CD4-positive, alpha-beta T cell (primary cell): ENCODE results near the gene SH3RF3. TPM values are rescaled to one million over a fixed set of nuclear protein-coding genes. Genes with fewer than 3 reads are reported as not detected.

Experiments used
- ATAC-seq: fragments of 200-7000 bp; cut with Tn5 transposase; one replicate; pipeline ENCODE4 v1.10.0; 2022; ENCODE audit warnings: mild to moderate bottlenecking; ENCODE audit not compliant: poor library complexity
- CTCF ChIA-PET: fragments of 350-600 bp; sonication (Branson Sonifier 250); formaldehyde crosslinking; loops from one replicate; lab custom pipeline; 2021; ENCODE audit warnings: antibody characterized with exemption, inconsistent platforms; lab: Charles Lee
- POLR2A ChIA-PET: fragments of 350-600 bp; sonication (Branson Sonifier 250); formaldehyde crosslinking; loops from one replicate; lab custom pipeline; 2021; ENCODE audit warnings: antibody characterized with exemption, inconsistent platforms; lab: Charles Lee
- DNase-seq, 14 experiments: peaks; one replicate each; pipeline ENCODE4 v3.0.0-alpha.2; 2013 to 2020; ENCODE audit warnings: mixed read lengths in 2 of 14
- H3K27ac ChIP-seq, 2 donors: one replicate each; pipeline versions ENCODE4 v1.5.1 to v1.7.0; 2013; ENCODE audit warnings: low read length in 2 of 2, low read depth in 1 of 2, mild to moderate bottlenecking in 1 of 2
- H3K27me3 ChIP-seq, 2 experiments: 1 replicate in 1 of 2; 2 replicates in 1 of 2; pipeline versions ENCODE4 v1.6.1 to v1.7.0; 2013; ENCODE audit warnings: low read length in 2 of 2, control low read depth in 1 of 2, mild to moderate bottlenecking in 1 of 2, moderate library complexity in 1 of 2; ENCODE audit not compliant: insufficient read depth in 2 of 2, control insufficient read depth in 1 of 2
- H3K36me3 ChIP-seq: one replicate; pipeline ENCODE4 v1.6.1; 2013; ENCODE audit warnings: low read length, control low read depth; ENCODE audit not compliant: insufficient read depth
- H3K4me1 ChIP-seq: one replicate; pipeline ENCODE4 v1.6.1; 2013; ENCODE audit warnings: low read length, control low read depth; ENCODE audit not compliant: insufficient read depth
- H3K4me3 ChIP-seq: one replicate; pipeline ENCODE4 v1.5.1; 2013; ENCODE audit warnings: mild to moderate bottlenecking, low read length, moderate library complexity
- H3K9me3 ChIP-seq, 2 experiments: 1 replicate in 1 of 2; 2 replicates in 1 of 2; pipeline versions ENCODE4 v1.6.1 to v1.7.0; 2013; ENCODE audit warnings: low read length in 2 of 2, mild to moderate bottlenecking in 2 of 2, control low read depth in 1 of 2, moderate library complexity in 1 of 2; ENCODE audit not compliant: control insufficient read depth in 1 of 2, insufficient read depth in 1 of 2
- H3K27ac Mint-ChIP-seq: one replicate; pipeline ENCODE4 v1.8.0; 2020; ENCODE audit warnings: mixed read lengths
- H3K27me3 Mint-ChIP-seq: one replicate; pipeline ENCODE4 v1.8.0; 2021; ENCODE audit warnings: mixed read lengths
- H3K36me3 Mint-ChIP-seq: one replicate; pipeline ENCODE4 v1.8.0; 2021; ENCODE audit warnings: low read depth, mixed read lengths
- H3K4me1 Mint-ChIP-seq: one replicate; pipeline ENCODE4 v1.8.0; 2021; ENCODE audit warnings: low read depth, mixed read lengths
- H3K4me3 Mint-ChIP-seq: one replicate; pipeline ENCODE4 v1.8.0; 2020; ENCODE audit warnings: mild to moderate bottlenecking, mixed read lengths
- H3K9me3 Mint-ChIP-seq: one replicate; pipeline ENCODE4 v1.8.0; 2020; ENCODE audit warnings: mixed read lengths
- intact Hi-C, 2 experiments: fragments of 100-400 bp; cut with DNase I in 1 of 2; cut with micrococcal nuclease in 1 of 2; formaldehyde crosslinking; loops; one replicate each; pipeline versions ENCODE4 v1.15.1 to v1.9.0; 2023 to 2025; cut with DNase I, micrococcal nuclease
- total RNA-seq, 174 experiments: library from RNA in 2 of 174; stranded (reverse) in 2 of 174; gene quantifications; one replicate each; pipeline ENCODE4 v1.2.3 and lab custom pipeline; 2021 to 2026
- TF ChIP-seq, protein P1 (sequence below): fragments of 200-600 bp; IDR thresholded peaks from one replicate; pipeline ENCODE4 v1.8.0; 2022; ENCODE audit warnings: antibody characterized with exemption, mild to moderate bottlenecking

SH3RF3 gene
- total RNA-seq, 2 experiments from 2014 or later, result 5.2 to 5.9 TPM

DNA sequence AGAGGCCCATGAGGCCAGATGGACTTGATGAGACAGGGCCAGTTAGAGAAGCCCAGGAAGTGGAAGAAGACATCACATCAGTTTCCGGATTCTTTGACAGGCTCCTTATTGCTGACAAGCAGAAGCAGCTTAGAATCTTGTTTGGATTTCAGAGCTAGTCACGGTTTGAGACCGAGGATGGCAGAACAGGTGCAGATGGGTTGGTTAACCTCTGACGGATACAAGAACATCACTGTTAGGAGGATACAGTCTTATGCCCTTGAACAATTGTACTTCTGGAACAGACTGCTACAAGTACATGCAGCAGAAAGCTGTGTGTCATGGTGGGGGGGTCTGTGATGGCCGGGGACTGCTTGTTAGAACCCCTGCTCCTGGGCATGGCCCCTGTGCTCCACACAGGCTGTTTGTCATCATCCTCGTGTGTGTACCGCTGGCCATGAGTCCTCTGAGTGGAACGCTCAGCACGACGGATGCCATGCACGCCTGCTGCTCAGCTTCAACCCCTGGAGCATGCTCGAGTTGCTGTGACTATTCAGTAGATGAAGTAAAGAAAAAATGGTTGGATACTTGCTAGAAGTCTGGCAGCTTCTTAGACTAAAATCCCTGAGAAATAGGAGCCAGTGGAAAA is 217.7 kb downstream of the SH3RF3 start:
- H3K4me1 Mint-ChIP-seq, result peaks cover 49% of the 10 kb centered on the region
- Histone ChIP-seq H3K4me1 (peaks cover 44% of the 10 kb centered on the region), H3K9me3 (no peaks in the 10 kb centered on the region), H3K27ac (no peak overlapping the region), H3K36me3 (no peaks in the 10 kb centered on the region), H3K4me3 (no peak overlapping the region), H3K27me3 (no peaks in the 10 kb centered on the region)
- no peaks in the 10 kb centered on the region for H3K27me3 Mint-ChIP-seq
- ATAC-seq (no peak), DNase-seq (no peak)
- intact Hi-C loops, result loop anchor here (5.0 to 10.0 kb wide), 2 partner anchors 129 to 332 kb away; no protein-coding TSS in a partner anchor
- peak overlapping the region; percentile 87 for H3K27ac Mint-ChIP-seq
- no peaks in the 10 kb centered on the region for H3K9me3 Mint-ChIP-seq
- ChIA-PET POLR2A (no interaction called here), CTCF (no interaction called here)
- H3K4me3 Mint-ChIP-seq, result no peak overlapping the region
- TF ChIP-seq, protein P1, sequence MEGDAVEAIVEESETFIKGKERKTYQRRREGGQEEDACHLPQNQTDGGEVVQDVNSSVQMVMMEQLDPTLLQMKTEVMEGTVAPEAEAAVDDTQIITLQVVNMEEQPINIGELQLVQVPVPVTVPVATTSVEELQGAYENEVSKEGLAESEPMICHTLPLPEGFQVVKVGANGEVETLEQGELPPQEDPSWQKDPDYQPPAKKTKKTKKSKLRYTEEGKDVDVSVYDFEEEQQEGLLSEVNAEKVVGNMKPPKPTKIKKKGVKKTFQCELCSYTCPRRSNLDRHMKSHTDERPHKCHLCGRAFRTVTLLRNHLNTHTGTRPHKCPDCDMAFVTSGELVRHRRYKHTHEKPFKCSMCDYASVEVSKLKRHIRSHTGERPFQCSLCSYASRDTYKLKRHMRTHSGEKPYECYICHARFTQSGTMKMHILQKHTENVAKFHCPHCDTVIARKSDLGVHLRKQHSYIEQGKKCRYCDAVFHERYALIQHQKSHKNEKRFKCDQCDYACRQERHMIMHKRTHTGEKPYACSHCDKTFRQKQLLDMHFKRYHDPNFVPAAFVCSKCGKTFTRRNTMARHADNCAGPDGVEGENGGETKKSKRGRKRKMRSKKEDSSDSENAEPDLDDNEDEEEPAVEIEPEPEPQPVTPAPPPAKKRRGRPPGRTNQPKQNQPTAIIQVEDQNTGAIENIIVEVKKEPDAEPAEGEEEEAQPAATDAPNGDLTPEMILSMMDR, result no peak
- no peaks in the 10 kb centered on the region for H3K36me3 Mint-ChIP-seq

DNA sequence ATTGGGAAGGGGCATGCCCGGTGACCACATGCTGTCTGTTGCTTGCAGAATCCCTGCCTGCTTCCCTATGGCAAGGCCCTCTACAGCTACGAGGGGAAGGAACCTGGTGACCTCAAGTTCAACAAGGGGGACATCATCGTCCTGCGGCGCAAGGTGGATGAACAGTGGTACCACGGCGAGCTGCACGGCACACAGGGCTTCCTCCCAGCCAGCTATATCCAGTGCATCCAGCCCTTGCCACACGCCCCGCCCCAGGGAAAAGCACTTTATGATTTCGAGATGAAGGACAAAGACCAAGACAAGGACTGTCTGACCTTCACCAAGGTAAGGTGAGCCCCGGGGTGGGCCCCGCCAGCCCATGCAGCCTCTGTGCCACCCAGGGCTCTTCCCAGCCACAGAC is 218.6 kb downstream of the SH3RF3 start:
- TF ChIP-seq, protein P1, result no peak
- Histone ChIP-seq H3K4me3 (no peak overlapping the region), H3K4me1 (peaks cover 44% of the 10 kb centered on the region), H3K9me3 (no peaks in the 10 kb centered on the region), H3K27ac (peak overlapping the region in 1 of 2 donors; percentile 69), H3K36me3 (no peaks in the 10 kb centered on the region), H3K27me3 (no peaks in the 10 kb centered on the region)
- peaks cover 52% of the 10 kb centered on the region for H3K4me1 Mint-ChIP-seq
- POLR2A ChIA-PET, result interaction anchor here (2.2 kb wide), 2 partner anchors 219 to 316 kb away, joined by 11 to 22 read pairs; no protein-coding TSS in a partner anchor
- DNase-seq, result no peak
- no peaks in the 10 kb centered on the region for H3K36me3 Mint-ChIP-seq
- CTCF ChIA-PET, result no interaction called here
- no peaks in the 10 kb centered on the region for H3K27me3 Mint-ChIP-seq
- intact Hi-C loops, result loop anchor here (2.0 to 10.0 kb wide), 3 partner anchors 130 to 333 kb away; partner anchors contain the start of gene SH3RF3 (in 1 of the 2)
- H3K27ac Mint-ChIP-seq, result peak overlapping the region; percentile 87
- no peak overlapping the region for H3K4me3 Mint-ChIP-seq
- no peak for ATAC-seq
- H3K9me3 Mint-ChIP-seq, result no peaks in the 10 kb centered on the region

DNA sequence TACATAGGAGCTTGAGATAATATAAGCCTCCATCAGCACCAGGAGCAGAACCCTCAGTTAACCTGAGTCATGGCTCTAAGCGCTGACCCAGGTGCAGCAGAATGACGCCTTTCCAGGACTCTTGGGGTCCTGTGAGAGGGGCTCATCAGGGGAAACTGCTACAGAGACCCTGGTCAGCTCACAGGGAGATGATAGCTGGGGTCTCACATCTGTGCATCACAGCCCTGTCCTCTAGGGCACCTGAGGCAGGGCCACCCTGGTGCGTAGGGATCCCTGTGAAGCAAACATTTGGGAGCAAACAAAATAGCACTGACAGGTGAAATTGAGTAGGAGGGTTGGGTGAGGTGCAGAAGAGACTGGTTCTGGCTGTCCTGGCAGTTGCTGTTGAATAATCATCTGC is 219.2 kb downstream of the SH3RF3 start:
- no peak for DNase-seq
- Histone ChIP-seq H3K27ac (peak overlapping the region; percentile 64 to 69), H3K9me3 (no peaks in the 10 kb centered on the region), H3K4me1 (peaks cover 44% of the 10 kb centered on the region), H3K4me3 (no peak overlapping the region), H3K27me3 (no peaks in the 10 kb centered on the region), H3K36me3 (no peaks in the 10 kb centered on the region)
- H3K36me3 Mint-ChIP-seq, result no peaks in the 10 kb centered on the region
- no peak overlapping the region for H3K4me3 Mint-ChIP-seq
- no peaks in the 10 kb centered on the region for H3K9me3 Mint-ChIP-seq
- TF ChIP-seq, protein P1, result no peak
- ChIA-PET POLR2A (interaction anchor here (0.8 to 2.2 kb wide), 7 partner anchors 16 to 316 kb away, joined by 3 to 22 read pairs (median 8); no protein-coding TSS in a partner anchor), CTCF (no interaction called here)
- H3K4me1 Mint-ChIP-seq, result peaks cover 52% of the 10 kb centered on the region
- intact Hi-C loops, result loop anchor here (2.0 to 10.0 kb wide), 3 partner anchors 131 to 333 kb away; partner anchors contain the start of gene SH3RF3 (in 1 of the 2)
- ATAC-seq, result no peak
- peak overlapping the region; percentile 87 for H3K27ac Mint-ChIP-seq
- H3K27me3 Mint-ChIP-seq, result no peaks in the 10 kb centered on the region
